NCI-H510A treated with DMSO at 0.1 percent for 48 hours (cell line): ENCODE results near the gene PLXDC1.
A peak's percentile ranks its signal among the peaks of the same experiment; 100 is the strongest.
"Not testable (repeated sequence)": the region's sequence is repeated elsewhere in the genome, so short reads cannot be mapped to it uniquely, and the experiment has no call there.

Source experiments
- DNase-seq: peaks from one replicate; lab custom pipeline; 2025; lab: John Stamatoyannopoulos, UW

PLXDC1 gene

GRCh38 chr17:39063681-39064069 is 87.8 kb downstream of the PLXDC1 start:
- DNase-seq = no peak

GRCh38 chr17:39062846-39063680 is 88.4 kb downstream of the PLXDC1 start:
- DNase-seq = no peak

- DNase-seq = no peak
Observed at GRCh38 chr17:39058524-39058923, 92.9 kb downstream of the PLXDC1 start.

- DNase-seq = peak; percentile 26
Observed at GRCh38 chr17:39057701-39058206, 93.7 kb downstream of the PLXDC1 start.

GRCh38 chr17:39054111-39054645 is 97.3 kb downstream of the PLXDC1 start:
- no peak for DNase-seq

- DNase-seq = not testable (repeated sequence)
Observed at GRCh38 chr17:39052423-39052822, 99.0 kb downstream of the PLXDC1 start.

- DNase-seq = no peak
Observed at GRCh38 chr17:39051001-39051585, 100.3 kb downstream of the PLXDC1 start.

GRCh38 chr17:39045948-39046679 is 105.3 kb downstream of the PLXDC1 start:
- no peak for DNase-seq

- no peak for DNase-seq
Observed at GRCh38 chr17:39036009-39036408, 115.4 kb downstream of the PLXDC1 start.

GRCh38 chr17:39035578-39035977 is 115.9 kb downstream of the PLXDC1 start:
- DNase-seq = not testable (repeated sequence)

GRCh38 chr17:39028690-39029089 is 122.7 kb downstream of the PLXDC1 start:
- no peak for DNase-seq

- no peak for DNase-seq
Observed at GRCh38 chr17:39027455-39028035, 123.9 kb downstream of the PLXDC1 start.

GRCh38 chr17:39026980-39027451 is 124.4 kb downstream of the PLXDC1 start:
- DNase-seq = peak; percentile 45

- DNase-seq = not testable (repeated sequence)
Observed at GRCh38 chr17:39026346-39026745, 125.1 kb downstream of the PLXDC1 start.

GRCh38 chr17:39022924-39023323 is 128.5 kb downstream of the PLXDC1 start:
- DNase-seq = no peak

- not testable (repeated sequence) for DNase-seq
Observed at GRCh38 chr17:39020037-39020436, 131.4 kb downstream of the PLXDC1 start.

GRCh38 chr17:39018267-39019134 is 132.9 kb downstream of the PLXDC1 start:
- no peak for DNase-seq

GRCh38 chr17:39016193-39017153 is 135.0 kb downstream of the PLXDC1 start:
- DNase-seq = no peak

GRCh38 chr17:39015546-39015935 is 135.9 kb downstream of the PLXDC1 start:
- DNase-seq = no peak
